GM19324 (cell line): ENCODE measurements around the gene GOLGB1.
"Not testable (repeated sequence)": the region's sequence is repeated elsewhere in the genome, so short reads cannot be mapped to it uniquely, and the experiment has no call there.

Experiments used
- ATAC-seq: cut with Tn5 transposase; IDR thresholded peaks from one replicate; pipeline ENCODE4 v1.9.1; 2021; ENCODE audit warnings: mild to moderate bottlenecking, moderate library complexity; ENCODE audit not compliant: unreplicated experiment, low FRiP score

Gene GOLGB1

GRCh38 chr3:121748680-121749275 is 763 bp downstream of the GOLGB1 start:
- ATAC-seq = no peak

- ATAC-seq = no peak
These were observed 1.6 kb downstream of the GOLGB1 start for GRCh38 chr3:121747976-121748375.

GRCh38 chr3:121743106-121743505 is 6.4 kb downstream of the GOLGB1 start:
- ATAC-seq = not testable (repeated sequence)

GRCh38 chr3:121740896-121741295 is 8.6 kb downstream of the GOLGB1 start:
- ATAC-seq = no peak

GRCh38 chr3:121739902-121740301 is 9.6 kb downstream of the GOLGB1 start:
- ATAC-seq = no peak

GRCh38 chr3:121737644-121738043 is 11.9 kb downstream of the GOLGB1 start:
- no peak for ATAC-seq

GRCh38 chr3:121736112-121736511 is 13.4 kb downstream of the GOLGB1 start:
- ATAC-seq = no peak

GRCh38 chr3:121735047-121735696 is 14.4 kb downstream of the GOLGB1 start:
- no peak for ATAC-seq

- ATAC-seq = no peak
These were observed 18.4 kb downstream of the GOLGB1 start for GRCh38 chr3:121730940-121731687.

GRCh38 chr3:121724130-121724529 is 25.4 kb downstream of the GOLGB1 start:
- no peak for ATAC-seq

GRCh38 chr3:121723485-121723884 is 26.1 kb downstream of the GOLGB1 start:
- no peak for ATAC-seq

- ATAC-seq = no peak
These were observed 27.1 kb downstream of the GOLGB1 start for GRCh38 chr3:121722411-121722810.

- no peak for ATAC-seq
These were observed 29.4 kb downstream of the GOLGB1 start for GRCh38 chr3:121720163-121720562.

- no peak for ATAC-seq
These were observed 30.1 kb downstream of the GOLGB1 start for GRCh38 chr3:121719423-121719822.

GRCh38 chr3:121718205-121718846 is 31.2 kb downstream of the GOLGB1 start:
- ATAC-seq = no peak

GRCh38 chr3:121710347-121710746 is 39.2 kb downstream of the GOLGB1 start:
- ATAC-seq = no peak

- ATAC-seq = no peak
These were observed 41.8 kb downstream of the GOLGB1 start for GRCh38 chr3:121707531-121708273.

- ATAC-seq = no peak
These were observed 44.0 kb downstream of the GOLGB1 start for GRCh38 chr3:121705541-121705940.

GRCh38 chr3:121703973-121704372 is 45.6 kb downstream of the GOLGB1 start:
- no peak for ATAC-seq

- no peak for ATAC-seq
These were observed 50.6 kb downstream of the GOLGB1 start for GRCh38 chr3:121698901-121699300.

- ATAC-seq = no peak
These were observed 51.1 kb downstream of the GOLGB1 start for GRCh38 chr3:121698476-121698875.
